B cell (primary cell): ENCODE data around the gene IFNGR1. TPM values are rescaled to one million over a fixed set of nuclear protein-coding genes. Genes with fewer than 3 reads are reported as not detected.
A peak's percentile ranks its signal among the peaks of the same experiment; 100 is the strongest.

Experiments used
- ATAC-seq: fragments of 200-7000 bp; cut with Tn5 transposase; one replicate; pipeline ENCODE4 v1.10.0; 2021; ENCODE audit warnings: low read depth, mild to moderate bottlenecking, moderate number of reproducible peaks, moderate library complexity
- CTCF ChIA-PET: fragments of 350-600 bp; sonication (Branson Sonifier 250); formaldehyde crosslinking; loops from one replicate; lab custom pipeline; 2021; ENCODE audit warnings: antibody characterized with exemption, inconsistent platforms; lab: Charles Lee
- POLR2A ChIA-PET: fragments of 350-600 bp; sonication (Branson Sonifier 250); formaldehyde crosslinking; loops from one replicate; lab custom pipeline; 2021; ENCODE audit warnings: antibody characterized with exemption; lab: Charles Lee
- DNase-seq: peaks from one replicate; pipeline ENCODE4 v3.0.0; 2013
- H2AFZ ChIP-seq: 2 replicates; pipeline ENCODE4 v1.6.1; 2012; ENCODE audit warnings: mild to moderate bottlenecking, low read depth, low read length; ENCODE audit not compliant: insufficient read depth, poor library complexity, severe bottlenecking
- H3K27ac ChIP-seq, 2 donors: 1 replicate in 1 of 2; 2 replicates in 1 of 2; pipeline ENCODE4 v1.5.1; 2012 to 2013; ENCODE audit warnings: low read length in 2 of 2, mild to moderate bottlenecking in 2 of 2, moderate library complexity in 1 of 2
- H3K27me3 ChIP-seq, 4 experiments: fragments of 200-600 bp in 1 of 4; sonication (generic) in 1 of 4; replicated peaks in 1 of 4; 1 replicate in 2 of 4; 2 replicates in 2 of 4; pipeline versions ENCODE4 v1.6.1 to v1.7.0; 2013 to 2016; ENCODE audit warnings: low read length in 3 of 4, mild to moderate bottlenecking in 2 of 4, mixed read lengths in 1 of 4, moderate library complexity in 1 of 4; ENCODE audit not compliant: insufficient read depth in 4 of 4, control insufficient read depth in 3 of 4; ENCODE audit errors: control extremely low read depth in 1 of 4
- H3K36me3 ChIP-seq, 2 experiments: replicated peaks in 1 of 2; 1 replicate in 1 of 2; 2 replicates in 1 of 2; pipeline versions ENCODE4 v1.6.1 to v1.7.1; 2013; ENCODE audit warnings: low read length in 1 of 2; ENCODE audit not compliant: insufficient read depth in 2 of 2, control insufficient read depth in 1 of 2; ENCODE audit errors: control extremely low read depth in 1 of 2, extremely low read depth in 1 of 2
- H3K4me1 ChIP-seq, 2 donors: fragments of 200-600 bp in 1 of 2; sonication (generic) in 1 of 2; 1 replicate in 1 of 2; 2 replicates in 1 of 2; pipeline versions ENCODE4 v1.5.1 to v1.6.1; 2013 to 2017; ENCODE audit warnings: low read length in 2 of 2; ENCODE audit not compliant: control insufficient read depth in 2 of 2, insufficient read depth in 2 of 2
- H3K4me2 ChIP-seq: replicated peaks from 2 replicates; pipeline ENCODE3; 2012; ENCODE audit warnings: mild to moderate bottlenecking, low read depth, low read length; ENCODE audit not compliant: poor library complexity, severe bottlenecking
- H3K4me3 ChIP-seq, 5 experiments: fragments of 200-600 bp in 1 of 5; sonication (generic) in 1 of 5; 1 replicate in 3 of 5; 2 replicates in 2 of 5; pipeline versions ENCODE4 v1.5.1 to v1.7.0; 2011 to 2016; ENCODE audit warnings: low read length in 4 of 5, mild to moderate bottlenecking in 4 of 5, low read depth in 2 of 5, control low read depth in 1 of 5, moderate library complexity in 1 of 5; ENCODE audit not compliant: insufficient read depth in 1 of 5; ENCODE audit errors: control extremely low read depth in 1 of 5, extremely low read depth in 1 of 5
- H3K79me2 ChIP-seq: fragments of 200-600 bp; sonication (generic); one replicate; pipeline ENCODE4 v1.6.0; 2016; ENCODE audit warnings: low read length; ENCODE audit not compliant: control insufficient read depth, insufficient read depth
- H3K9ac ChIP-seq: fragments of 200-600 bp; sonication (generic); 2 replicates; pipeline ENCODE4 v1.6.1; 2017; ENCODE audit warnings: mild to moderate bottlenecking, low read length, moderate library complexity
- H3K9me3 ChIP-seq, 3 donors: one replicate each; pipeline versions ENCODE4 v1.6.1 to v1.7.1; 2013; ENCODE audit warnings: low read length in 2 of 3; ENCODE audit not compliant: control insufficient read depth in 2 of 3, insufficient read depth in 1 of 3; ENCODE audit errors: control extremely low read depth in 1 of 3
- H4K20me1 ChIP-seq: 2 replicates; pipeline ENCODE4 v1.6.0; 2012; ENCODE audit warnings: mild to moderate bottlenecking, low read length; ENCODE audit not compliant: insufficient read depth, control insufficient read depth, poor library complexity, severe bottlenecking
- H3K27ac Mint-ChIP-seq: one replicate; pipeline ENCODE4 v1.8.0; 2021; ENCODE audit warnings: mixed read lengths
- H3K27me3 Mint-ChIP-seq: one replicate; pipeline ENCODE4 v1.8.0; 2021; ENCODE audit warnings: mixed read lengths
- H3K4me1 Mint-ChIP-seq: one replicate; pipeline ENCODE4 v1.8.0; 2021; ENCODE audit warnings: mixed read lengths
- H3K4me3 Mint-ChIP-seq: one replicate; pipeline ENCODE4 v1.8.0; 2021; ENCODE audit warnings: mixed read lengths
- H3K9me3 Mint-ChIP-seq: one replicate; pipeline ENCODE4 v1.8.0; 2022; ENCODE audit warnings: mixed read lengths; ENCODE audit not compliant: insufficient read depth
- CTCF ChIP-seq: fragments of 200-600 bp; IDR thresholded peaks from one replicate; pipeline ENCODE4 v1.8.0; 2022; ENCODE audit warnings: antibody characterized with exemption, mild to moderate bottlenecking
- EZH2 ChIP-seq: IDR thresholded peaks from 2 replicates; pipeline ENCODE4 v1.6.1; 2012; ENCODE audit warnings: borderline replicate concordance, low read depth, mild to moderate bottlenecking, moderate library complexity, low read length; ENCODE audit not compliant: insufficient read depth, poor library complexity, severe bottlenecking
- WGBS: methylation state at CpG from one replicate; pipeline ENCODE4 v1.1.5; 2013; ENCODE audit warnings: missing lambda C conversion rate; ENCODE audit not compliant: insufficient coverage; 5-methylcytosine and 5-hydroxymethylcytosine counted together
- intact Hi-C: fragments of 100-400 bp; cut with micrococcal nuclease; formaldehyde crosslinking; loops from one replicate; pipeline ENCODE4 v1.10.0; 2022
- polyA plus RNA-seq: library from polyadenylated mRNA; depleted of rRNA; stranded (reverse); fragments of >200 nt; gene quantifications from 2 replicates; pipeline ENCODE4 v1.2.3, GENCODE V29; 2012
- total RNA-seq, 2 donors: library from RNA; stranded (reverse); fragments of 120-200 nt in 1 of 2; gene quantifications; 1 replicate in 1 of 2; 2 replicates in 1 of 2; pipeline versions ENCODE4 v1.2.3 to v1.2.4, GENCODE V29; 2013 to 2022

IFNGR1 gene
- total and polyA plus RNA-seq, 2 donors (not counting 1 experiment from before 2014, with no cell fraction given) = 24.5 to 48.2 TPM

GRCh38 chr6:137155830-137156229 is 63.4 kb downstream of the IFNGR1 start:
- Histone ChIP-seq H3K4me1 (peaks cover 14% of the 10 kb centered on the region in 2 donors), H3K79me2 (no peaks in the 10 kb centered on the region), H3K36me3 (no peaks in the 10 kb centered on the region), H3K4me2 (peak overlapping the region; percentile 58), H3K27ac (no peak overlapping the region), H3K9me3 (no peaks in the 10 kb centered on the region), H3K9ac (no peak overlapping the region), H2AFZ (no peak overlapping the region), H3K4me3 (peak overlapping the region in 1 of 5 experiments; percentile 10), H4K20me1 (no peaks in the 10 kb centered on the region), H3K27me3 (no peaks in the 10 kb centered on the region)
- Mint-ChIP-seq H3K27me3 (no peaks in the 10 kb centered on the region), H3K4me1 (peaks cover 19% of the 10 kb centered on the region), H3K4me3 (peak overlapping the region; percentile 13), H3K27ac (peak overlapping the region; percentile 1), H3K9me3 (peaks cover 3% of the 10 kb centered on the region)
- intact Hi-C loops = no loop called here
- WGBS = no CpG with 5 or more reads among the region's 2 CpGs
- ChIA-PET POLR2A (no interaction called here), CTCF (interaction anchor here (0.8 to 2.6 kb wide), 9 partner anchors 10 to 158 kb away, joined by 3 to 10 read pairs (median 4); no protein-coding TSS in a partner anchor)
- DNase-seq (peak; percentile 52), ATAC-seq (peak; percentile 56)
- no peak for TF ChIP-seq EZH2
- TF ChIP-seq CTCF = no peak

GRCh38 chr6:137150072-137150471 is 69.1 kb downstream of the IFNGR1 start:
- intact Hi-C loops = no loop called here
- ATAC-seq (peak; percentile 57), DNase-seq (peak; percentile 24)
- Histone ChIP-seq H3K27me3 (no peaks in the 10 kb centered on the region), H3K4me3 (no peak overlapping the region), H3K9ac (no peak overlapping the region), H3K79me2 (no peaks in the 10 kb centered on the region), H4K20me1 (no peaks in the 10 kb centered on the region), H3K9me3 (peaks cover 0 to 6% (median 0%) of the 10 kb centered on the region in 3 donors), H3K4me1 (peaks cover 13 to 14% of the 10 kb centered on the region in 2 donors), H3K27ac (peak overlapping the region in 1 of 2 donors; percentile 49), H3K36me3 (no peaks in the 10 kb centered on the region), H3K4me2 (peak overlapping the region; percentile 39), H2AFZ (peak overlapping the region; percentile 48)
- TF ChIP-seq EZH2 (no peak), CTCF (no peak)
- ChIA-PET POLR2A (interaction anchor here (0.6 kb wide), 1 partner anchor 248 kb away, joined by 4 read pairs; no protein-coding TSS in a partner anchor), CTCF (interaction anchor here (0.7 to 3.3 kb wide), 3 partner anchors 16 to 56 kb away, joined by 3 to 17 read pairs (median 5); no protein-coding TSS in a partner anchor)
- no CpG with 5 or more reads among the region's 3 CpGs for WGBS
- H3K4me3 Mint-ChIP-seq = peak overlapping the region; percentile 27
- H3K27ac Mint-ChIP-seq = peak overlapping the region; percentile 88
- peaks cover 20% of the 10 kb centered on the region for H3K4me1 Mint-ChIP-seq
- H3K27me3 Mint-ChIP-seq = no peaks in the 10 kb centered on the region
- H3K9me3 Mint-ChIP-seq = peaks cover 3% of the 10 kb centered on the region
